Mesenchymal stem cell (in vitro differentiated cells and primary cell): ENCODE results near the gene RNF112.
A peak's percentile ranks its signal among the peaks of the same experiment; 100 is the strongest.

Experiments
- DNase-seq: peaks from one replicate; pipeline ENCODE4 v3.0.0-alpha.2; 2013
- H2AFZ ChIP-seq: one replicate; pipeline ENCODE4 v1.6.1; 2013; ENCODE audit warnings: low read depth, mild to moderate bottlenecking, control low read depth, inconsistent platforms, low read length, moderate library complexity
- H2AK5ac ChIP-seq: 2 replicates; pipeline ENCODE4 v1.6.1; 2013; ENCODE audit warnings: low read length, moderate library complexity, mild to moderate bottlenecking, inconsistent platforms; ENCODE audit not compliant: severe bottlenecking
- H2BK120ac ChIP-seq: one replicate; pipeline ENCODE4 v1.6.1; 2013; ENCODE audit warnings: low read depth, mild to moderate bottlenecking, inconsistent platforms, low read length, moderate library complexity
- H2BK12ac ChIP-seq, 2 experiments: one replicate each; pipeline ENCODE4 v1.6.1; 2013; ENCODE audit warnings: inconsistent platforms in 2 of 2, low read length in 2 of 2, mild to moderate bottlenecking in 2 of 2, moderate library complexity in 2 of 2, control low read depth in 1 of 2
- H2BK15ac ChIP-seq: one replicate; pipeline ENCODE4 v1.6.1; 2013; ENCODE audit warnings: mild to moderate bottlenecking, low read depth, inconsistent platforms; ENCODE audit not compliant: poor library complexity, severe bottlenecking
- H2BK5ac ChIP-seq: 2 replicates; pipeline ENCODE4 v1.6.1; 2013; ENCODE audit warnings: low read depth, mild to moderate bottlenecking, low read length, control low read depth, inconsistent platforms; ENCODE audit not compliant: poor library complexity, severe bottlenecking
- H3K14ac ChIP-seq, 2 experiments: one replicate each; pipeline ENCODE4 v1.6.1; 2013; ENCODE audit warnings: inconsistent platforms in 2 of 2, low read length in 2 of 2, control low read depth in 1 of 2, mild to moderate bottlenecking in 1 of 2, moderate library complexity in 1 of 2
- H3K18ac ChIP-seq, 2 experiments: one replicate each; pipeline ENCODE4 v1.6.1; 2013; ENCODE audit warnings: inconsistent platforms in 2 of 2, low read length in 2 of 2, control low read depth in 1 of 2, low read depth in 1 of 2, mild to moderate bottlenecking in 1 of 2
- H3K23ac ChIP-seq, 2 experiments: one replicate each; pipeline ENCODE4 v1.6.1; 2013; ENCODE audit warnings: inconsistent platforms in 2 of 2, low read length in 2 of 2, mild to moderate bottlenecking in 2 of 2, moderate library complexity in 2 of 2, control low read depth in 1 of 2
- H3K27ac ChIP-seq: 2 replicates; pipeline ENCODE4 v1.5.1; 2013; ENCODE audit warnings: mild to moderate bottlenecking, moderate library complexity, low read length, control low read depth, inconsistent platforms; ENCODE audit not compliant: poor library complexity, severe bottlenecking
- H3K27me3 ChIP-seq, 2 experiments: 2 replicates each; pipeline versions ENCODE4 v1.6.1 to v1.7.0; 2013; ENCODE audit warnings: low read length in 2 of 2, mild to moderate bottlenecking in 2 of 2, moderate library complexity in 2 of 2, control low read depth in 1 of 2, inconsistent platforms in 1 of 2; ENCODE audit not compliant: control insufficient read depth in 1 of 2, insufficient read depth in 1 of 2
- H3K36me3 ChIP-seq, 2 experiments: 2 replicates each; pipeline versions ENCODE4 v1.6.1 to v1.7.0; 2013; ENCODE audit warnings: low read length in 2 of 2, control low read depth in 1 of 2, inconsistent platforms in 1 of 2, low read depth in 1 of 2, mild to moderate bottlenecking in 1 of 2; ENCODE audit not compliant: insufficient read depth in 2 of 2, control insufficient read depth in 1 of 2
- H3K4ac ChIP-seq, 2 experiments: one replicate each; pipeline ENCODE4 v1.6.1; 2013; ENCODE audit warnings: inconsistent platforms in 2 of 2, low read length in 2 of 2, mild to moderate bottlenecking in 2 of 2, moderate library complexity in 2 of 2, control low read depth in 1 of 2, low read depth in 1 of 2
- H3K4me1 ChIP-seq: 2 replicates; pipeline ENCODE4 v1.6.1; 2013; ENCODE audit warnings: low read depth, low read length, control low read depth; ENCODE audit not compliant: control insufficient read depth, insufficient read depth
- H3K4me2 ChIP-seq: 2 replicates; pipeline ENCODE4 v1.6.1; 2013; ENCODE audit warnings: low read length, mild to moderate bottlenecking, inconsistent platforms; ENCODE audit not compliant: poor library complexity, severe bottlenecking
- H3K4me3 ChIP-seq, 2 experiments: 2 replicates each; pipeline versions ENCODE4 v1.5.1 to v1.7.0; 2013; ENCODE audit warnings: low read length in 2 of 2, mild to moderate bottlenecking in 2 of 2, control low read depth in 1 of 2, low read depth in 1 of 2; ENCODE audit not compliant: insufficient read depth in 1 of 2
- H3K79me1 ChIP-seq: replicated peaks from 2 replicates; pipeline ENCODE4 v1.6.1; 2013; ENCODE audit warnings: mild to moderate bottlenecking, control low read depth, low read length, inconsistent platforms; ENCODE audit not compliant: poor library complexity, severe bottlenecking
- H3K9ac ChIP-seq: 2 replicates; pipeline ENCODE4 v1.7.0; 2013; ENCODE audit warnings: mild to moderate bottlenecking, low read length, moderate library complexity
- H3K9me3 ChIP-seq: 2 replicates; pipeline ENCODE4 v1.7.0; 2013; ENCODE audit warnings: mild to moderate bottlenecking, low read length; ENCODE audit not compliant: control insufficient read depth
- H4K8ac ChIP-seq: one replicate; pipeline ENCODE4 v1.6.1; 2013; ENCODE audit warnings: inconsistent platforms, mild to moderate bottlenecking, low read length, moderate library complexity
- H4K91ac ChIP-seq: one replicate; pipeline ENCODE4 v1.6.1; 2013; ENCODE audit warnings: mild to moderate bottlenecking, low read length, inconsistent platforms
- WGBS: methylation state at CpG from one replicate; pipeline ENCODE4 v1.1.7; 2013; ENCODE audit warnings: mixed read lengths; 5-methylcytosine and 5-hydroxymethylcytosine counted together

Gene RNF112

GRCh38 chr17:19412984-19413383 lies 2.0 kb downstream of the RNF112 start:
- H4K8ac ChIP-seq: no peak overlapping the region
- H3K4me1 ChIP-seq: peaks cover 17% of the 10 kb centered on the region
- H3K79me1 ChIP-seq: no peaks in the 10 kb centered on the region
- no peak overlapping the region for H3K4me3 ChIP-seq
- H2BK12ac ChIP-seq: peak overlapping the region in 1 of 2 experiments; percentile 21
- H3K23ac ChIP-seq: no peak overlapping the region
- H3K4ac ChIP-seq: no peak overlapping the region
- no peak overlapping the region for H2BK15ac ChIP-seq
- no peak overlapping the region for H3K9ac ChIP-seq
- H3K14ac ChIP-seq: no peak overlapping the region
- H2AK5ac ChIP-seq: no peak overlapping the region
- no peak for DNase-seq
- H3K36me3 ChIP-seq: no peaks in the 10 kb centered on the region
- WGBS: 87% methylated on average over 9 of the region's 12 CpGs
- no peak overlapping the region for H3K18ac ChIP-seq
- no peak overlapping the region for H4K91ac ChIP-seq
- no peak overlapping the region for H2BK5ac ChIP-seq
- H3K27ac ChIP-seq: no peak overlapping the region
- H3K9me3 ChIP-seq: no peaks in the 10 kb centered on the region
- no peak overlapping the region for H2BK120ac ChIP-seq
- H2AFZ ChIP-seq: no peak overlapping the region
- H3K27me3 ChIP-seq: peaks cover 0 to 52% of the 10 kb centered on the region in 2 experiments
- no peak overlapping the region for H3K4me2 ChIP-seq

- Histone ChIP-seq H3K23ac (no peak overlapping the region), H3K14ac (no peak overlapping the region), H3K27ac (no peak overlapping the region), H3K9me3 (no peaks in the 10 kb centered on the region), H2BK12ac (no peak overlapping the region), H3K27me3 (peaks cover 0 to 60% of the 10 kb centered on the region in 2 experiments), H3K36me3 (no peaks in the 10 kb centered on the region), H4K91ac (peak overlapping the region; percentile 14), H4K8ac (no peak overlapping the region), H3K4me3 (no peak overlapping the region), H3K4me2 (no peak overlapping the region), H2BK5ac (no peak overlapping the region), H3K4ac (no peak overlapping the region), H2AK5ac (no peak overlapping the region), H3K79me1 (no peaks in the 10 kb centered on the region), H2BK15ac (no peak overlapping the region), H2AFZ (no peak overlapping the region), H3K18ac (no peak overlapping the region), H3K9ac (no peak overlapping the region), H3K4me1 (peaks cover 17% of the 10 kb centered on the region), H2BK120ac (no peak overlapping the region)
- 81% methylated on average over 5 of the region's 5 CpGs for WGBS
- no peak for DNase-seq
These were observed 2.7 kb downstream of the RNF112 start for GRCh38 chr17:19413761-19414160.

GRCh38 chr17:19414396-19415280 lies 3.6 kb downstream of the RNF112 start:
- H2AK5ac ChIP-seq: no peak overlapping the region
- H3K27me3 ChIP-seq: peaks cover 0 to 62% of the 10 kb centered on the region in 2 experiments
- H3K23ac ChIP-seq: no peak overlapping the region
- peaks cover 13% of the 10 kb centered on the region for H3K4me1 ChIP-seq
- H3K36me3 ChIP-seq: no peaks in the 10 kb centered on the region
- H2BK15ac ChIP-seq: no peak overlapping the region
- no peak overlapping the region for H4K8ac ChIP-seq
- no peak overlapping the region for H3K4me2 ChIP-seq
- no peak overlapping the region for H4K91ac ChIP-seq
- H2BK12ac ChIP-seq: no peak overlapping the region
- no peak for DNase-seq
- H3K9ac ChIP-seq: no peak overlapping the region
- no peak overlapping the region for H2BK5ac ChIP-seq
- H3K14ac ChIP-seq: peak overlapping the region in 1 of 2 experiments; percentile 14
- H2BK120ac ChIP-seq: no peak overlapping the region
- H3K27ac ChIP-seq: no peak overlapping the region
- no peak overlapping the region for H3K18ac ChIP-seq
- no peaks in the 10 kb centered on the region for H3K79me1 ChIP-seq
- peak overlapping the region in 1 of 2 experiments; percentile 37 for H3K4ac ChIP-seq
- H3K4me3 ChIP-seq: no peak overlapping the region
- WGBS: 84% methylated on average over 26 of the region's 28 CpGs
- no peaks in the 10 kb centered on the region for H3K9me3 ChIP-seq
- H2AFZ ChIP-seq: no peak overlapping the region

- Histone ChIP-seq H3K23ac (no peak overlapping the region), H3K36me3 (no peaks in the 10 kb centered on the region), H2BK5ac (no peak overlapping the region), H2BK15ac (peak overlapping the region; percentile 37), H3K27me3 (peaks cover 0 to 62% of the 10 kb centered on the region in 2 experiments), H4K91ac (no peak overlapping the region), H3K18ac (no peak overlapping the region), H3K79me1 (no peaks in the 10 kb centered on the region), H2AK5ac (no peak overlapping the region), H3K9ac (no peak overlapping the region), H2AFZ (no peak overlapping the region), H3K14ac (no peak overlapping the region), H3K4me1 (peaks cover 6% of the 10 kb centered on the region), H2BK12ac (no peak overlapping the region), H3K4me2 (no peak overlapping the region), H3K27ac (no peak overlapping the region), H3K9me3 (no peaks in the 10 kb centered on the region), H3K4me3 (peak overlapping the region in 1 of 2 experiments; percentile 3), H3K4ac (no peak overlapping the region), H4K8ac (no peak overlapping the region), H2BK120ac (no peak overlapping the region)
- whole genome bisulfite sequencing: 74% methylated on average over 13 of the region's 13 CpGs
- DNase-seq: no peak
These were observed 4.3 kb downstream of the RNF112 start for GRCh38 chr17:19415311-19415710.
